Choroid plexus epithelial cell (primary cell): ENCODE measurements around the gene INCA1.

Experiments used
- DNase-seq: peaks from one replicate; pipeline ENCODE4 v3.0.0-alpha.2; 2010; ENCODE audit warnings: low read depth
- H3K4me3 ChIP-seq: 2 replicates; pipeline ENCODE4 v1.5.1; 2011; ENCODE audit warnings: low read depth, mild to moderate bottlenecking, control low read depth, low read length, moderate library complexity
- TF ChIP-seq, protein P1 (sequence below): conservative IDR thresholded peaks from 2 replicates; pipeline ENCODE4 v1.5.1; 2011; ENCODE audit warnings: low read depth, mild to moderate bottlenecking, control low read depth, inconsistent platforms, low read length, moderate library complexity

Gene INCA1, protein sequence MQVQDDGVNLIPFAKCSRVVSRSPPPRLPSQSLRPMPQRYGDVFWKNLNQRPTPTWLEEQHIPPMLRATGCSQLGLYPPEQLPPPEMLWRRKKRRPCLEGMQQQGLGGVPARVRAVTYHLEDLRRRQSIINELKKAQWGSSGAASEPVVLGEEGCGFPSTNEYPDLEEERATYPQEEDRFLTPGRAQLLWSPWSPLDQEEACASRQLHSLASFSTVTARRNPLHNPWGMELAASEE

DNA sequence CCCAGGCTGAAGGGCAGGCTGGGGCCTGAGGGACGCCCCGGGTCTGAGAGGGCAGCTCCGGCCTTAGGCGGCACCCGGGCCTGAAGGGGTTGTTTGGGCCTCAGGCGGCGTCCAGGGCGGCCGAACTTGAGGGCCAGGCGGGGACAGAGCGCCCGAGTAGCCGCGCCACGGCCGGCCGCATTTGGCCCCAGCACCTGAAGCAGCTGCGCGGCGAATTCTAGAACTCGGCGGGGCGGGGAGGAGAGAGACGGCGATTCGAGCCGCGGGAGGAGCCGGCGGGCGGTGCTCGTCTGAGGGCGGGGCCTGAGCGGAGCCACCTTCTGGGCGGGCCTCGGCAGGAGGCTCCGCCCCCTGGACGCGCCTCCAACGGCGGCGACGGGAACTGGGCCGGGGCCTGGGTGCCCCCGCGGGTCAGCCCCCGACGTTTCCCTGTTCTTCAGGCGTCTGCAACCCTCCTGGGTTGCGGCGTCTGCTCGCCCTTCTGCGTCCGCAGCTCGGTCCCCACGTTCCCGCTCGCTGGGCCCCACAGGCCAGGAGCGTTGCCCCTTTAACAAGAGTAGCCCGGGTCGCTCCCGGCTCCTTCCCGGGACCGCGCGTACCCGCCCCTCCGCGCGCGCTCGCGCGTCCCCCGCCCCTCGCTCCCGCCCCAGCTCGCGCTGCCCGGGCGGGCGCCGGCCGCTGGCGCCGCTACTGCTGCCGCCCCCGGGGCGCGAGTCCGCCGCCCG, at the start of gene INCA1, which contains the start of gene KIF1C:
TSS of gene INCA1 (minus strand) at position 221 of the 725 bp plus-strand sequence. CDS start 3,085 bp downstream, outside the sequence.
TSS of gene KIF1C (plus strand) at position 649 of the 725 bp plus-strand sequence. CDS start 2,297 bp downstream, outside the sequence.
- TF ChIP-seq, protein P1, sequence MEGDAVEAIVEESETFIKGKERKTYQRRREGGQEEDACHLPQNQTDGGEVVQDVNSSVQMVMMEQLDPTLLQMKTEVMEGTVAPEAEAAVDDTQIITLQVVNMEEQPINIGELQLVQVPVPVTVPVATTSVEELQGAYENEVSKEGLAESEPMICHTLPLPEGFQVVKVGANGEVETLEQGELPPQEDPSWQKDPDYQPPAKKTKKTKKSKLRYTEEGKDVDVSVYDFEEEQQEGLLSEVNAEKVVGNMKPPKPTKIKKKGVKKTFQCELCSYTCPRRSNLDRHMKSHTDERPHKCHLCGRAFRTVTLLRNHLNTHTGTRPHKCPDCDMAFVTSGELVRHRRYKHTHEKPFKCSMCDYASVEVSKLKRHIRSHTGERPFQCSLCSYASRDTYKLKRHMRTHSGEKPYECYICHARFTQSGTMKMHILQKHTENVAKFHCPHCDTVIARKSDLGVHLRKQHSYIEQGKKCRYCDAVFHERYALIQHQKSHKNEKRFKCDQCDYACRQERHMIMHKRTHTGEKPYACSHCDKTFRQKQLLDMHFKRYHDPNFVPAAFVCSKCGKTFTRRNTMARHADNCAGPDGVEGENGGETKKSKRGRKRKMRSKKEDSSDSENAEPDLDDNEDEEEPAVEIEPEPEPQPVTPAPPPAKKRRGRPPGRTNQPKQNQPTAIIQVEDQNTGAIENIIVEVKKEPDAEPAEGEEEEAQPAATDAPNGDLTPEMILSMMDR = no peak
- DNase-seq = peak; percentile 88

DNA sequence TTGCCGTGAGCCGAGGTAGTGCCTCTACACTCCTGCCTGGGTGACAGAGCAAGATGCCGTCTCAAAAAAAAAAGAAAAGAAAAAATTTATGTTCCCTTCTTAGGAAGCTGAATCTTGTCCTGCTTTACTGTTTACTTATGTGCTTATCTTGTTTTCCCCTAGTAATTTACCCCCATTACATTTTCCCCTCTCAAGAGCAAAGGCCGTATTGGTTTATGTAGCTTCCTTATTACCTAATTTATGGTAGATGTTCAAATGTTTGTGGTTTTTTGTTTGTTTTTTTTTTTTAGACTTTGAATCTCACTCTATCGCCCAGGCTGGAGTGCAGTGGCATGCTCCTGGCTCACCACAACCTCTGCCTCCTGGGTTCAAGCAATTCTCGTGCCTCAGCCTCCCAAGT, 48.2 kb upstream of the INCA1 start:
- TF ChIP-seq, protein P1 = no peak
- DNase-seq = no peak
- no peak overlapping the region for H3K4me3 ChIP-seq

More for the DNA sequence above, at the start of gene INCA1, which contains the start of gene KIF1C:
- peak within 1 kb of the TSS; percentile 82 for H3K4me3 ChIP-seq

DNA sequence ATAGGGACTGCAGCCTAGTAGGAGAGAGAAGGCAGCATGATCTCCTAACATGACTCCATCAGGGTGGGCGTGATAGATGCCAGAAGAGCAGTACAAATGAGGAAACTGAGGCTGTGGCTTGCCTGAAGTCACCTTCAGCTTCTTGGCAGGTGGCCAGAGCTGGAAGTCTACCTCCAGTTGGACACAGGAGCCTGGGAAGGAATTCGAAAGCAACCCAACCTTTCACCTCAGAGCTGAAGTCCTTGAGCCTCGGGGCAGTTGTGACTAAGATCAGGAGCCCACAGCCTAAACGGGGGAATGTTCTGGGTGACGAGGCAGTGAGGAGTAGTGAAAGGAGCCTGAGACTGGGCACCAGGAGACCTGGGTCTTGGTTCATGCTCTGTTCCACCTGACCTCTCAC, 47.3 kb upstream of the INCA1 start:
- no peak overlapping the region for H3K4me3 ChIP-seq
- TF ChIP-seq, protein P1 = no peak
- no peak for DNase-seq

DNA sequence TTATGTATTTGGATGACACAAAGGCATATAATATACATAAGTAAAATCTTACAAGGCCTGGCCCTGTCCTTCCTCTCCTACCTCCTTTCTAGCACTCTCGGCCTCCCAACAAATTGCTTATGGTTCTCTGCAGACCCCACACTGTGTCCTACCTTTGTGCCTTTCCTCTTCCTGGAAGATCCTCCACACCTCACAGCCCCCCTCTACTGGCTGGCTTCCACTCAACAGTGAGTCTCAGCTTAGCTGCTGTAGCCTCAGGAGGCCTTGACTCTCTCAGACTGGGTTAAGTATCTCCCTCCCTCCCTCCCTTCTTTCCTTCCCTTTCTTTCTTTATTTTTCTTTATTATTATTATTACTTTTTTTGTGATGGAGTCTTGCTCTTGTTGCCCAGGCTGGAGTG, 46.2 kb upstream of the INCA1 start:
- TF ChIP-seq, protein P1 = no peak
- H3K4me3 ChIP-seq = no peak overlapping the region
- no peak for DNase-seq

DNA sequence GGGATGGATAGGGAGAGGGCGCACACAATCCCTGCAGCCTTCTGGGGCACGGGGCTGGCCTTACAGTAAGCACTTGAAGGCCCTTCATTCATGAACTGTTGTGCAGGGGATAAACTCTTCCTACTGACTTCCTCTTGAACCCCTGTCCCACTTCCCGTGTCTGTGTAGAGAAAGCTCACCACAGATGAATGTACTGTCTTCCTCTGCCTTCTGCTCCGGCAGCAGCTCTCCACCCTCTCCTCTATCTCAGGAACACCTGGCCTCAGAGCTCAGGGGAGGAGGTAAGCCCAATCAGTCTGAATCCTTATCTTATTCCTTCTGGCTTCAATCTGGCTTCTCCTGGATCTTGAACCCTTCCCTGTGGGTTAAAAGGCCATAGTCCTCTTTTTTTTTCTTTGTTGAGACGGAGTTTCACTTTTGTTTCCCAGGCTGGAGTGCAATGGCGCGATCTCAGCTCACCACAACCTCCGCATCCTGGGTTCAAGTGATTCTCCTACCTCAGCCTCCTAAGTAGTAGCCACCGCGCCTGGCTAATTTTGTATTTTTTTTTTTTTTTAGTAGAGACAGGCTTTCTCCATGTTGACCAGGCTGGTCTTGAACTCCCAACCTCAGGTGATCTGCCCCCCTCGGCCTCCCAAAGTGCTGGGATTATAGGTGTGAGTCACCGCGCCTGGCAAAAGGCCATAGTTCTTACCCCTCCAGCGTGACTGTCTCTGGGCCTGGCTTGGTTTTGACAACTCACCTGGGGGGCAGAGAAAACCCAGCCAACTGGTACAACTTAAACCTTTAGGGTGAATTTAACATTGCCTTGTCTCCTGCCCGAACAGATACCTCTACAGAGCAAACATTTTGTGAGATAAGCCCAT, 45.1 kb upstream of the INCA1 start:
- TF ChIP-seq, protein P1 = no peak
- DNase-seq = no peak
- no peak overlapping the region for H3K4me3 ChIP-seq

DNA sequence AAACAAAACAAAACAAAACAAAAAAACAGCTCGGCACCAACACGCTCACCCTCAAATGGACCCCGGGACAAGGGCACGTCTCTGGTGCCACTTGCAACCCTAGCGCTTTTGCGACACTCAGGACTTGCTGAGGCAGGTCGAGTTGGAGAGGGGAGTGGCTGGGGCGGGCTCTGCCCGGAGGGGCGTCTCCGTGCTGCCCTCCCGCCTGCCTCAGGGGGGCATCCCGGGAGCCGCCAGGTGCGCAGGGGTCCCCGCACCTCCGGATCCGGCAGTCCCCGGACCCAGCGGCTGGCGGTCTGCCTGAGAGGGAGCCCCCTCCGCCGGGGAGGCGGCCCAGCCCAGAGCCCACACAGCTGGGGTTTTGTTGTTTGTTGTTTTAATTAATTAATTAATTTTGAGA, 38.0 kb upstream of the INCA1 start, which contains the start of gene SLC52A1:
TSS of gene SLC52A1 (minus strand) at position 112 of the 400 bp plus-strand sequence. CDS start 820 bp downstream, outside the sequence.
- H3K4me3 ChIP-seq = no peak within 1 kb of the TSS
- no peak for DNase-seq
- TF ChIP-seq, protein P1 = no peak
